Activated CD8-positive, alpha-beta memory T cell treated with anti-CD3 and anti-CD28 coated beads, Interleukin-2, amount 50 U/mL, for 1 hour (primary cell): ENCODE results near the gene FARP1.

ENCODE experiments used
- DNase-seq: peaks from one replicate; pipeline ENCODE4 v3.0.0-alpha.2; 2020; ENCODE audit errors: extremely low read depth

FARP1 gene, protein sequence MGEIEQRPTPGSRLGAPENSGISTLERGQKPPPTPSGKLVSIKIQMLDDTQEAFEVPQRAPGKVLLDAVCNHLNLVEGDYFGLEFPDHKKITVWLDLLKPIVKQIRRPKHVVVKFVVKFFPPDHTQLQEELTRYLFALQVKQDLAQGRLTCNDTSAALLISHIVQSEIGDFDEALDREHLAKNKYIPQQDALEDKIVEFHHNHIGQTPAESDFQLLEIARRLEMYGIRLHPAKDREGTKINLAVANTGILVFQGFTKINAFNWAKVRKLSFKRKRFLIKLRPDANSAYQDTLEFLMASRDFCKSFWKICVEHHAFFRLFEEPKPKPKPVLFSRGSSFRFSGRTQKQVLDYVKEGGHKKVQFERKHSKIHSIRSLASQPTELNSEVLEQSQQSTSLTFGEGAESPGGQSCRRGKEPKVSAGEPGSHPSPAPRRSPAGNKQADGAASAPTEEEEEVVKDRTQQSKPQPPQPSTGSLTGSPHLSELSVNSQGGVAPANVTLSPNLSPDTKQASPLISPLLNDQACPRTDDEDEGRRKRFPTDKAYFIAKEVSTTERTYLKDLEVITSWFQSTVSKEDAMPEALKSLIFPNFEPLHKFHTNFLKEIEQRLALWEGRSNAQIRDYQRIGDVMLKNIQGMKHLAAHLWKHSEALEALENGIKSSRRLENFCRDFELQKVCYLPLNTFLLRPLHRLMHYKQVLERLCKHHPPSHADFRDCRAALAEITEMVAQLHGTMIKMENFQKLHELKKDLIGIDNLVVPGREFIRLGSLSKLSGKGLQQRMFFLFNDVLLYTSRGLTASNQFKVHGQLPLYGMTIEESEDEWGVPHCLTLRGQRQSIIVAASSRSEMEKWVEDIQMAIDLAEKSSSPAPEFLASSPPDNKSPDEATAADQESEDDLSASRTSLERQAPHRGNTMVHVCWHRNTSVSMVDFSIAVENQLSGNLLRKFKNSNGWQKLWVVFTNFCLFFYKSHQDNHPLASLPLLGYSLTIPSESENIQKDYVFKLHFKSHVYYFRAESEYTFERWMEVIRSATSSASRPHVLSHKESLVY

DNA sequence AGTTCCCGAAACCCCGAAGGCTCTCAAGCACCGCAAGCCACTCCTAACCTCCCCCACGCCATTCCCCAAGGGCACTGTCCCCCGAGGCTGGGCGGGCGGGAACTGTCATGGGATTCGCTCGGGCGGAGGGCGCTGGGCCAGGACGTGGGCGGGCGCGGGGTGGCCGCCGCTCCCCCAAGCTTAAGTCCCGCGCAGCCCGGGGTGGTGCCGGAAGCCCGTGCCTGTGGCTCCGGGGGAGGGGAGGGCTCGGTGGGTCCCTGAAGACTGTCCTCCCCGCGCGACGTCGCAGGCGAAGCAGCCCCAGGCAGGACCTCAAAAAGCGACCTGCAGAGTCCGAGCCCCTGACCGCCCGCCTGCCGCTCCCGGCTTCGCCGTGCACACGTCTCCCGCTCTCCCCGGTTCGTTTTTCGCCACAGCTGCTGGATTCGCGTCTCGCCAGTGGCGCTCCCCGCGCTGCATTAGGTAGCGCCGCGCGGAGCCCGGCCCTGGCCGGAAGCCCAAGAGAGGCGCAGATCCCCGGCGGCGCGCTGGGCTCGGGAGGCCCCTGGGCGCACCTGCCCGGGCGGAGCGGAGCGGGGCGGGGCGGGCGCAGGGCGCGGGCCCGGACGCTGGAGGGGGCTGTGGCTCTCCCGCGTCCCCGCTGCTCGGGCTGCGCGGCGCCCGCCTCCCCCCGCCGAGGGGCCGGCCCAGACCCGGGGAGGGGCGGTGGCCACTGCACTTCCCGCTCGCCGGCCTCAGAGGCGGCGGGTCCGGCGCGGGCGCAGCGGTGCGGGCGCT, at the start of gene FARP1:
FARP1 (plus strand) TSS at position 715 of the 777 bp plus-strand sequence. CDS start 70,149 bp downstream, outside the sequence.
- DNase-seq: no peak

DNA sequence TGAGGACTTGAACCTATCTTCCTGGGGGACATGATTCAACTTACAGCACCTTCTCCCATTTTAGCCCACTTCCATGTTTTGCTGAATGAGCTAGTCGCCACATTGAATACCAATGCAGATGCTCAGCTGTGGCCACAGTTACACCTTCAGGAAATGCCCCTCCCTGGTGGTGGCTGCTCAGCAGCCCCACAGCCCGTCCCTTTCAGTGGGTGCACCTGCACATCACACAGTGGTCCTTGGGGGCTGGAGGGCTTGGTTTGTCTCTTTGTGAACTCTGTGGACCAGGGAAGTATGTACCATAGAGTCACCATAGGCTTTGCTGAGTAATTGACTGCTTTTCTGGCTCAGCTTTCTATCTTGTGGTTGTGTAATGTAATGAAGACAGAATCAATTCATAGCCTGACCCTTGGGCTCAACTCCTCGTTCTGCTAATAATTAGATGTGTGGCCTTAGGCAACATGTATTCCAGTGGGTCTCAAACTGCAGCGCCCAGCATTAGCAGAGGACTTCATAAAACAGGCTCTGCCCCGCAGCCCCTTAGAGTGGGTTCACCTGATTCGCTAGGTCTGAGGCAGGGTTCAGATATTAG, 48.1 kb upstream of the FARP1 start:
- DNase-seq: no peak

DNA sequence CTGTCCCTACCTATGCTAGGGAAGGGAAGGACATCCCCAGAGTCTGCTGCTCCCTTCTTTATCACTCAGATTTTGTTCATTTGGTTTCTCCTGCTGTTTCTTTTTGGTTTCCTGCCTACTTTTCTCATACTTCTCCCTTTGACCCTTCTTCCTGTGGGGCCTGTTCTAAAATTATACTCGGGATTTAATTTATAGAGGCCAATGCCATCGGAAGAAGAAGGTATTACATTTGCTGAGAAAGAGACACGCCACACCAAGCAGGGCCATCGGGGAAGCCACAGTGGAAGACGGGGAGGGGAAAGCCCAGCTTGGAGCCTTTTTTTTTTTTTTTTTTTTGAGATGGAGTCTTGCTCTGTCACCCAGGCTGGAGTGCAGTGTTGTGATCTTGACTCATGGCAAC, 46.8 kb upstream of the FARP1 start:
- no peak for DNase-seq

DNA sequence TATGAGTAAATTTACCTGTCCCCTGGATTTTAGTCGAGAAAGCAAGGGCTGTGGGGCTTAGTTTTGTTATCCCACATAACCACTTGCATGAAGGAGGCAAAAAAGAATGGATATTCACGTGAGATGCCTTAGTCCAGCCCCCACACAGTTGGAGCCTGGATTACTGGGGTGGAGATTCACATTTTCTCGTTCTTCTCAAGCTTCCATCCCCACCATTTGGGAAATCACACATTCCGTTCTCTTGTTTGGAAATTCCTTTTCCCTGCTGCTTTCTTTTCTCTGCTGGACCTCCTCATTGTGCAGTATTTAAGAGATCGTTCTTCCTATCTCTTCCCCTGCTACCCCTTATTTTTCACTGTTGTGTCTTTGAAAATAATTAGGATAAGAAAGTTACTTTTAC, 45.1 kb upstream of the FARP1 start:
- no peak for DNase-seq

DNA sequence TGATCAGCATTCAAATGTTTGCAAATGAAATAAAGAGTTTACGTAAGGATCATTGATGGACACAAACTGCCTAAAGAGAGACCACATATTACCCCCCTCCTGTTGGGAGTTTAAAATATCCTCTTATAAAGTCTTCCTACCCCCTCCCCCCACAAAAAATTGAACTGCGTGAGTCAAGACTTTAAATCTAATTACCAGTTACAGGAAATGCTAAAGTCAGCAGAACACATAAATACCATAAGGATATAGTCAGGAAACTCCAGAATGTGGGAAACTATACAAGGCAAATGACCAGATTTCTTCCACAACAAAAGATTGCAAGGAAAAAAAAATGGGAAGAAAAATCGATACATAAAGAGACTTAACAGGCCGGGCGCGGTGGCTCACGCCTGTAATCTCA, 44.4 kb upstream of the FARP1 start:
- no peak for DNase-seq

DNA sequence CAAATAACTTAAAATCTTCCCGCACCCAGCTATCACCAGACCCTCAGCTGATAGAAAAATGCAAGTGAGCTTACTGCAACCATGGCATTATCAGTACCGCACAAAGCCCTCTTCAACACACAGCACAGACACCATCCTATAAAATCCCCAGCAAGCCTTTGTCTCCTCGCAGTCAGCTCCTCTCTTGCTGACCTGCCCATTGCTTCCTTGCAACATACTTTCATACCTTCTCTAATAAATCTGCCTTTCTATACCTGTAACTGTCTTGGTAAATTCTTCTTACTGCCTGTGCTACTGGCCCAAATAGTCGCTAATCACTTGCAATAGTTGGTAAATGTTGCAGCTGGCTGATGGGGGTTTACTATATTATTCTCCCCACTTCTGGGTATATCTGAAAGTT, 43.3 kb upstream of the FARP1 start:
- DNase-seq: no peak

DNA sequence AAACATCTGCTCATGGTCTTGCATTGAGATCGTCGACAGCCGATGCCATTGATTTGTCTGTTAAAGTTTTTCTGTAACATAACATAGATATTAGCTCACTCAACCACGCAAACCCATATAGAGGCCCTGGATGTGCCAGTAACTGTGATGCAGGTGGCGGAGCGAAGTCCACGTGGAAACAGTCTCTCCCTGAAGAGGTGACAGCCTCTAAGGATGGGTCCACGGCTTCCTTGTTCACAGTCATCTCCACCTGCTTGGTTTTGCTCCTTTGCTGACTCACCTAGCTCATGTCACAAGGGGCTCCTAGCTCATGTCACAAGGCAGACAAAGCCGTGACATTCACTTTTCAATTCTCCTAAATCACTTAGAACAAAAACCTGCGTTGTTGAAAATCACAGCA, 42.4 kb upstream of the FARP1 start:
- no peak for DNase-seq

DNA sequence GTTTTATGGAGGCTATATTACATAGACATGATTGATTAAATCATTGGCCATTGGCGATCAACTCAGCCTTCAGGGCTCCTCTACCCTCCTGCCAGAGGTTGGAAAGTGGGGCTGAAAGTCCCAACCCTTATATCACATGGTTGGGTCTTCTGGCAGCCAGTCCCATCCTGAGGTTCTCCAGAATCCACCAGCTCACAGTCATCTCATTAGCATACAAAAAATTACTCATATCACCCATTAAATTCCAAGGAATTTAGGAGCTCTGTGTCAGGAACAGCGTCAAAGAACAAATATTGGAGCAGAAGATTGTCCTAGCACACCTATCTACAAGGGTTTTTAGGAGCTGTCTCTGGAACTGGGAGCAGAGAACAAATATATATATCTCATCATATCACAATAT, 39.4 kb upstream of the FARP1 start:
- DNase-seq: no peak

DNA sequence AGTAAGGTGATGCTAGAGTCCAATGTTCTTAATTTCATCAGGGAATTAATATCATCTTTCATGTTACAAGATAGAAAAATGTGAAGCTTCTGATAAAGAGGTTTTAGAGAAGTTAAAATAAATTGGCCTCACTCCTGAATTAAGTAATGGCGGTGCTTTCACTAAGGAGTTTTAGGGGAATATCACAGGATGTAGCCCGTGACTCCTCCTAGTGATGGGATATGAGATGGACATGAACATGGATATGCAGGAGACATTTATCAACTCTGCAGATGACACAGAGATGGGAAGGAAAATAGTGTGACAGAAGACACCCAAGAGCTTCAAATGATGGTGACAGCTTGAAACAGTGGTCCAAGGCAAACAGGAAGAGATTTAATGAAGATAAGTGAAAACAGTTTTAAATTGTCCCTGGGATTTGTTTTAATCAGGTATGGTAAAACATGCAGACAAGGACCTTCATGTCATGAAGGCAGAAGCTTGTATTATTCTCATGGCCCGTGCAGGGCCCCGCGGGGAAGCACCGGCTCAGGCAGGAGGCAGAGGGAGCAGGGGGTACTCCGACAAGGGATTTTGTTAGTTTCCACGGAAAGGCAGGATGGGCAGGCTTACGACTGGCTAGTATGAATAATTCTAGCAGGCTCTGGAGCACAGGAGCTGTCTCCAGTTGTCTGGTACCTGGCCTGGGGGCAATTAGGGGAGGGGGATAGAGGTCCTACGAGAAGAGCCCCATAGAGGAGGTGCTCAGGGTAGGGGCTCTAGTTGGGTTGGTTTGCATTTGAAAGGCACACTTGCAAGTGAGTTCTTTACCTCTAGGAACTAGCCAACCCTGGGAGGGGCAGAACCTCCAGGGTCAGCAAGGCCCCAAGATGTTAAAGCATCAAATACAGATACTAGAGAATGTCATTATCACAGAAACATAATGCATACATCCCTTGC, 38.7 kb upstream of the FARP1 start:
- no peak for DNase-seq

DNA sequence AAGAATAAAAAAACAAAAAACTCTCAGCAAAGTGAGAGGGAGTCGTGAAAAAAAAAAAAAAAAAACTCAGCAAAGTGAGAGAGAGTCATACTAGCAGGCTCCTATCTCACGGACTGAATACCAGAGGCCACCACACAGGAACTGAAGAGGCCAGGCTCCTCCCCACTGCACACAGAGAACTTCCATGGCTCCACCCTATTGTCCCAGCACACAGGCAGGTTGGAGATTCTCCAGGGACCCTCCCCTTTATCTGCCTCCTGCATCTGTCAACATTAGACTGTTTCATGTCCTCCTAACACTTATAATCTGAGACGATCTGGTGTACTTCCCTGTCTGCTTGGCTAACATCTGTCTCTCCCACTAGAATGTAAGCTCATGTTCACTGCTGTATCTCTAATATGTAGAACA, 37.0 kb upstream of the FARP1 start:
- DNase-seq: no peak

DNA sequence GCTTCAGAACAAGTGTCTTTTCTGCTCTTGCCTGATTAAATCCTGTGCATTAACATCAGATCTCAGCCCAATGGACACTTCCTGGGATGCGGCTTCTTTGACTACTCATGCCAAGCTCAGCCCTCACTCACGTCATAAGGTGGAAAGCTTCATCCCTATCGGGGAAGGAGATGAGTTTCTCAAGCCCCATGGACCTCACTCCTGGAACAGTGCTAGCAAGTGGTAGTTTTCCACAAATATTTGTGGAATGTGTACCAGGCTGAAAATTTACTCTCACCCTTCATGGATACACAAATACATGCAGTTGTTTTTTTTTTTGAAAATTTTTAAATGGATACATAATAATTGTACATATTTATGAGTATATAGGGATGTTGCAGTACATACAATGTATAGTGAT, 34.6 kb upstream of the FARP1 start:
- no peak for DNase-seq

DNA sequence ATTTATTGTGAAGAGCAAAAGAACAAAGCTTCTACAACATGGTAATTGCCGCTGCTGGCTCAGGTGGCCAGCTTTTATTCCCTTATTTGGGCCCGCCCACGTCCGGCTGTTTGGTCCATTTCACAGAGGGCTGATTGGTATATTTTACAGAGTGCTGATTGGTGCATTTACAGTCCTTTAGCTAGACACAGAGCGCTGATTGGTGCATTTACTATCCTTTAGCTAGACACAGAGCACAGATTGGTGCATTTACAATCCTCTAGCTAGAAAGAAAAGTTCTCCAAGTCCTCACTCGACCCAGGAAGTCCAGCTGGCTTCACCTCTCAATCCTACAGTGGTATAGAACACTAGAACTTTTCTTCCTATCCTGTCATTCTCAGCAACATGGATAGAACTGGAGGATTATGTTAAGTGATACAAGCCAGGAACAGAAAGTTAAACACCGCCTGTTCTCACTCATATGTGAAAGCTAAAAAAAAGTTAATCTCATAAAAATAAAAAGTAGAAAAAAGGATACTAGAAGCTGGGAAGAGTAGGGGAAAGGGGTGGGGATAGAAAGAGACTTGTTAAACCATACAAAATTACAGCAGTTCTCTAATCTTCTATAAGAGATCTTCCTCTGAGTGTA, 33.6 kb upstream of the FARP1 start:
- no peak for DNase-seq

DNA sequence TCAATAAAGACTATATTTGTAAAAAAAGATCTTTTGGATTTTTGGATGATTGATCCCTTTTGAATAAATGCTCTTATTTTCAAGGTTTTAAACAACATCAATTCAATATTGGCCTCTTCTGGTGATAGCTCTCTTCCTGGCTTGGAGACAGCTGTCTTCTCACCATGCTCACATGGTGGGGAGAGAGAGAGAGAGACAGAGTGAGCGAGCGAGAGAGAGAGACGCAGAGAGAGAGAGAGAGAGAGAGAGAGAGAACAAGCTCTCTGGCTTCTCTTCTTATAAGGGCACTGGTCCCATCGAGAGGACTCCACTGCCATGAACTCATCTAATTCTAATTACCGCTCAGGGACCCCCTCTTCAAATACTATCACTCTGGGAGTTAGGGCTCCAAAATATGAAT, 32.1 kb upstream of the FARP1 start:
- DNase-seq: no peak

DNA sequence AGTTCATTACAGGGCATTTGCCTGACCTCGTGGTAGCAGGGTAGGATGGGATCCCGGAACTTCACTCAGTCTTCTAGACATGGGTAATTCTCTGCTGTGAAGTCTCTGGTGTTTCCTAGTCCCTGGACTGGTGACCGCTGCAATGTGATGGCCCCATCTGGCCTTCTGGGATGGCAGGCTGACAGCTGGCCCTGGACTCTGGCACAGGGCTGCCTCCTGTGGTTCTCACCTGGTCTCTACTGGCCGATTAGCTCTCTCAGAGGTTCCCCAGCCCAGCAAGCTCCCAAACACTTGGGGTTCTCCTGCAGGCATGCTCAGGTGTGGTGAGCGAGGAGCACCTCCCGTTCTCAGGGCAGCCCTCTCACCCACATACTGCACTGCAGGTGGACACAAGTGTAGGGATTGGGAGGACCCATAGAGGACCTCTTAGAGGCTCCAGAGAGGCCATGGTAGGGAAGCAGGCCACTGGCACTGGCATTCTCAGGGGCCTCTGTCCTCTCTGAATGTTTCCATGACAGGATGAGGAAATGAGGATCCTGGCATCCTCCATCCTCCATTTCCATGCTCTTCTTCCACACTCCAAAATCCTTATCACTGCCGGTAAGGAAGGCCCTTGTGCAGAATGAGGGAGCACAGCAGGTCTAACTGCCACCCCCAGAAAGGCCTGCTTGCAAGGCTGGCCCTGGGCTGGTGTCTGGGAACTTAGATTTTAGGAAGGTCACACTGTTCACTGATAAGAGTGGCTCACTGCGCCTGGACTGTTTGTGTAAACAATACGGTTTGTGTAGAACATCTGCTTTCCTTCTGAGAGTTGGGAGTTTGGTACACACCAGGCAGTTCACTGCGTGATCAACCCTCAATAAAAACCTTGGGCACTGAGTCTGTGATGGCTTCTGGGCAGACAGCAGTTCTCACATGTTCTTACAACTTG, 31.5 kb upstream of the FARP1 start:
- DNase-seq: no peak

DNA sequence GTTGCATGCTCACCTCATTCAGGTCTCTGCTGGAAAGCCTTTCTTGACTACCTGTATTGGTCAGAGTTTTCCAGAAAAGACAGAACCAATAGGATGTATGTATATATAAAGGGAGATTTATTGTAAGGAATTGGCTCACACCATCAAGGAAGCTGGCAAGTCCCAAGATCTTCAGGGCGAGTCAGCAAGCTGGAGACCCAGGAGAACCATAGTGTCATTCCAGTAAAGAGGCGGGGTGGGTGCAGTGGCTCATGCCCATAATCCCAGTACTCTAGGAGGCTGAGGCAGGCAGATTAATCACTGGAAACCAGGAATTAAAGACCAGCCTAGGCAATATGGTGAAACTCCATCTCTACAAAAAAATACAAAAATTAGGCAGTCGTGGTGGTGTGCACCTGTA, 30.4 kb upstream of the FARP1 start:
- DNase-seq: no peak

DNA sequence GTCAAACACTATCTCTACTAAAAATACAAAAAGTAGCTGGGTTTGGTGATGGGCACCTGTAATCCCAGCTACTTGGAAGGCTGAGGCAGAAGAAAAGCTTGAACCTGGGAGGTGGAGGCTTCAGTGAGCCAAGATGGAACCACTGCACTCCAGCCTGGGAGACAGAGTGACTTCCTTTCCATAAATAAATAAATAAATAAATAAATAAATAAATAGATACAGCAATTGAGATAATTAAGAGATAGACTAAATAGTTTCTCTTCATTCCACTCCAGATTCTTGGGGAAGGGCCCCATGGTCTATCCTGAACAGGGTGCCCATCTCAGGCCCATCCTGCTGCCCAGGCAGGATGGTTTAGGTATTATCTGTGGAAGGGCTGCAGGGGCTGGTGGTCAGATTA, 24.0 kb upstream of the FARP1 start:
- DNase-seq: no peak

DNA sequence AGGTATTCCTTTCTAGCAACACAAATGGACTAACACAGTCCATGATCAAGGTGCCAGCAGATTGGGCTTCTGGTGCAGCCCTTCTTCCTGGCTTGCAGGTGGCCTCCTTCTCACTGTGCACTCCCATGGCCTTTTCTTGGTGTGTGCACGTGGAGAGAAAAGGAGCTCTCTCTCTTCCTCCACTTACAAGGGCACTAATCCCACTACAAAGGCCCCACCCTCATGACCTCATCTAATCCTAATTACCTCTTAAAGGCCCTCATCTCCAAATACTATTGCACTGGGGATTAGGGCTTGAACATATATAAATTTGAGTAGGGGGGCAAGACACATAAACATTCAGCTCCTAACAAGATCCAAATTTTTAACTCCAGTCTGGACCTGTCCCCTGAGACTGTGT, 19.7 kb upstream of the FARP1 start:
- DNase-seq: no peak

DNA sequence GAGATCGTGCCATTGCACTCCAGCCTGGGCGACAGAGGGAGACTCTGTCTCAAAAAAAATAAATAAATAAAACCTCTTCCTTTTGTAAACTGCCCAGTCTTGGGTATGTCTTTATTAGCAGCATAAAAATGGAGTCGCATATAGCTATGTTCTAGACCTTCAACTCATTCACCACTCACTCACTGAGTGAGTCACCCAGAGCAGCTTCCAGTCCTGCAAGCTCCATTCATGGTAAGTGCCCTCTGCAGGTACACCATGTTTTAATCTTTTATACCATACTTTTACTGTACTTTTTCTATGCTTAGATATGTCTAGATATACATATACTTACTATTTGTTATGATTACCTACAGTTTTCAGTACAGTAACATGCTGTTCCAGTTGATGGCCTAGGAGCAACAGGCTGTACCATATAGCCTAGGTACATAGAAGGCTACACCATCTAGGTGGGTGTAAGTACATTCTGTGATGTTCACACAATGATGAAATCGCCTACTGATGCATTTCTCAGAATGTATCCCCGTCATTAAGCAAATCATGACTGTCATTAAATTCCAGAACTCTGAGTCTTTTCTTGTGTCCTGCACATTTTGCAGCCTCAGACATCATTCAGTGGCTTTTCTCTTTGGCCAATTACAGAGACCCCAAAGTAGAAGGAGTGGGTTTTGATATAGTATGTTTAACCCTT, 13.7 kb upstream of the FARP1 start:
- DNase-seq: no peak
